IPS-18c (cell line): Measurements from ENCODE around the gene COL4A1.

Source experiments
- H3K4me3 ChIP-seq: 2 replicates; pipeline ENCODE4 v1.7.0; 2013; ENCODE audit warnings: low read depth, mild to moderate bottlenecking, low read length, moderate library complexity; ENCODE audit not compliant: insufficient read depth
- H3K9me3 ChIP-seq: one replicate; pipeline ENCODE4 v1.6.1; 2013; ENCODE audit warnings: mild to moderate bottlenecking, low read length, moderate library complexity; ENCODE audit not compliant: control insufficient read depth, insufficient read depth

COL4A1 gene

GRCh38 chr13:110170020-110170790 lies 136.8 kb downstream of the COL4A1 start:
- Histone ChIP-seq H3K4me3 (no peak overlapping the region), H3K9me3 (no peaks in the 10 kb centered on the region)

DNA sequence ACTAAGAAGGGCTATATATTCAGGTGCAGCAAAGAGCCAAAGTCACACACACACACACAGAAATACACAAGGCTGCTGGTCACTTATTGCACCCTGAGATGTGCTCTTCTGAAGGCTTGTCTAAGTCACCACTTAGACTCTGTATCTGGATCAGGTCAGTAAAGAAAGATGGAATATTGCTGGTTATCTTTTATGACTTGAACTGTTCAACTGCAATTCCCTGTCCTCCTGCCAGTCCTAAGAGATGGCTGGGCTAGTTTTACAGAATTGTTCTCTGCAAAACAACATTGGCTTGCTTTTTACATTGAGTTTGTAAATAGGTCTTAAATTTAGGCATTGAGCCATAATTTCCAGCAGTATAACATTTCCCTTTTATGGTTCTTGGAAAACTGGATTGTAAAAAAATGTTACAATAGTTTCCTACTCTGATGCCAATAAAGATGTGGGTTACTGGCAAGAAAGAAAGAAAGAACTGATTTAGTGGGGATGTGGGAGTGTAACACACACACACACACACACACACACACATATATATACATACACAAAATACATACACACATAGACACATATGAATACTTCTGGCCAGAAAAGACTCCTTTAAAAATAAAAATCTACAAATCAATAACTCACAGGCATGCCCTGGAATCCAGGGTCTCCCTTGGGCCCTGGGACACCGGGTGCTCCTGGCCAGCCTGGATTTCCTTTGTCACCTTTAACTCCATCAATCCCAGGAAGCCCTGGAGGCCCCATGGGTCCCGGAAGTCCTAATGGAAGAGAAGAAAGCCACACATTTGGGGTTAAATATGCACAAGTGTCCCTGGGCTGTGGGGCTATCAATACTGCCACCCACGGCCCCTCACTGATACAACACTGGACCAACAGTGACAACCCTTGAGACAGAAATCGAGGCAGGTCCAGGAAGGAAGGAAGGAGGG lies 137.7 kb downstream of the COL4A1 start:
- H3K9me3 ChIP-seq = no peaks in the 10 kb centered on the region
- H3K4me3 ChIP-seq = no peak overlapping the region

DNA sequence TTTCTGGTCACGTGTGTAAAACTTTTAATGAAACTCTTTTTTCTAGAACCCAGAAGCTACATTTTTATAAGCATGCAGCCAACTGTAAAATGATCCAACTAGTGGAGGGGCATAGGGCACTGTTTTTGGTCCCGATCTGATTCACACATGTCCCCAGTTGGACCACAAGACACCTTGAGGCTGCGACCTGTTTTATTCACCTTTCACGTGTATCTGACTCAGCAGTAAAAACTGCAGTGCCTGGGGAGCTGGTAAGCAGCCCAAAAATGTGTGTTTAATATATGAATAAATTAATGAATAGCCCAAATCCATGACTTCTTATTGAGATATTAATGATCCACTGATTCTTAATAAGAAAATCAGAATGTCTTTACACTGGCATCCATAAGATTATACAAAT lies 140.4 kb downstream of the COL4A1 start:
- no peak overlapping the region for H3K4me3 ChIP-seq

DNA sequence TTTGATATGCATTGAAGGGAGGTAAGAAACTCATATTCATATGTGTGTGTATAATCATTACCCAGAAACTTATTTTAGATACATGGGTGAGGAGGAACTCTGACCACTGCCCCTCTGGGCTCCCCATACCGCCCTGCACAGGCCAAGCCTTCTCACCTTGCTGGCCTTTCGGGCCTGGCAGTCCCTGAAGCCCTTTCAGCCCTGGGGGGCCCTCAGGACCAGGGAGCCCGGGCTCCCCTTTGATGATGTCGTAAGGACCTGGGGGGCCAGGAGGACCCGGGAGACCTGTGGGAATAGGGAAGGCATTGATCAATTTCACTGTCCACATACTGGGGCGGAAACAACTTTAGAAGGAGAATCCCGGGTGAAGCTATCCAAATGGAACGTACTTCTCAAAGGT lies 142.3 kb downstream of the COL4A1 start:
- no peak overlapping the region for H3K4me3 ChIP-seq

More for the DNA sequence above, 140.4 kb downstream of the COL4A1 start:
- H3K9me3 ChIP-seq = no peaks in the 10 kb centered on the region

DNA sequence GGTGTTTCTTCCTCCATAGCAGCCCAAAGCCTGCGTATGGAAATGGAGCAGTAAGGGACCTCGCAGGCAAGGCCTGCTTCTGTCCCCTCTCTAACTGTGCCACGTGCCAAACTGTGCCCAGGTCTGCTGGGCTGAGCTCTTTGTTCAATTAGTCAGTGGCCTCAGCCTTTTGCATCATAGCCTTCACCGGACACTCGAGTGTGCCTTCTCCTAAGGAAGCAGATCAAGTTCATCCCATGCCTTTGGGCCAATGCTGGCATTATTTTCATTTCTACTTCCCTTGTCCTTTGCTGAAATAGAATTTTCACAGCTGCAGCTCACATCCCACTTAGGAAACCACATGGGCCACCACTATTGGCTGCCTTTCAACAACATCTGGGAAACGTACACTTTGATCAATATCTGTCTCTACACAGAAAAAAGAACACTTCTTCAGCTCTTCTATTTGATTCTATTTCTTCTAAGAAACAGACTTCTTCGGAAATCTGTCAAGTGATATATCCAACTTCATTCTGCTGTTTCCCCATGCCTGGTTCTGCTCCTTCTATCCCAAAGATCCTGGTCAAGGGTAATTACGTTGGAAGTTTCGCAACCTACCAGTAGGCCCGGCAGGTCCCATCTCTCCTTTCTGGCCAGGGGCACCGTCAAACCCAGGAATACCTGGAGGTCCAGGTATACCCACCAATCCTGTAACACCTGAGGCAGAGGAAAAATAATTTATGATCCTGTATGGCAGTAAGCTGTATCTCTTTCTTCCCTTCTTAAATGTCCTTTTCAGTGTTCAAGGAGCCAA lies 143.9 kb downstream of the COL4A1 start:
- H3K4me3 ChIP-seq = no peak overlapping the region
- H3K9me3 ChIP-seq = no peaks in the 10 kb centered on the region

More for the DNA sequence above, 142.3 kb downstream of the COL4A1 start:
- no peaks in the 10 kb centered on the region for H3K9me3 ChIP-seq

DNA sequence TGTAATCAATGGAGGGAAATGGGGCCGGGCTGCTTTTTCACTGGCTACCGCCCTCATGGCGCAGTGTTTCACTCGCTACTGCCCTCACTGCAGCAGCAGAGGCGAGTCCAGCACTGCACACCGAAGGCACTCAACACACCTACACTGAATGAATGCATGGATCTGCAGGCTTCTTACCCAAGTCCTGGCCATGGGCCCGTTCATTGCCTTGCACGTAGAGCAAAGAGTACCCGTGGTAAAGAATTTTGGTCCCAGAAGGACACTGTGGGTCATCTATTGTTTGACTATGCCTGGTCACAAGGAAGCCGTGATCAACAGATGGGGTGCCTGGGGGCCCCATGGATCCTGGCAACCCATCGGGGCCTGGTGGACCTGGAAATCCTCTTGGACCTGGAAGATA lies 144.9 kb downstream of the COL4A1 start:
- H3K9me3 ChIP-seq = no peaks in the 10 kb centered on the region
- no peak overlapping the region for H3K4me3 ChIP-seq

DNA sequence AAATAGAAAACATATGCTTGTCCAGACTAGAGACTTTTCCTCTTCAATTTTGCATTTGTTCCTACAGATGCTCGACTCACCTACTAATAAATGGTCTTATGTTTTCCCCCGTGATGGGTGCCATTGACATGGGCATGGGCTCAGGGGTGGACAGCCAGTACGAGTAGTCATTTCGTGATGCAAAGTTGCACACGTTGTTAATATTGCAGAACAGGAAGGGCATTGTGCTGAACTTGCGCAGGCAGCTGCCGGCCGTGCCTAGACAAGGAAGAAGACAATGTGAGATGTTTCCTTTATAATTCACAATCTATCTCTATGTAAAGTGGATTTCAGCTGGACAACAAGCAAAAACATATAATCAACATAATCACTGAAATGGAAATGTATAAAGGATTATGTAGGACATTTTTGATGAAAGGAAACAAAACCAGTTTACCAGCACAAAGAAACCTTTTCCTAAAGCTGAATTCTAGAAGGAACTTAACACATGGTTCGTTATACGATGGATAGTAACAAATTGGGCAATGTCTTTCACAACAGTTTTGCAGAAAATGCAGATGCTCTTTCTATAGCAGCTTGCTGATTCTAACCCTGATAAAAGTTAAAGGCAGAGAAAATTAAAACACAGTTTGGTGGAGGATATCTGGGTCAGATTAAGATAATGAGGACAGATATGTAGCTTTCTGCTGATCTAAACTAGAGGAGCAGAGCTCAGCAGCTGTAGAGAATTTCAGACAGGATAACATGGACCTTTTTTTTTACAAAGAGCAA lies 145.7 kb downstream of the COL4A1 start:
- H3K9me3 ChIP-seq = no peaks in the 10 kb centered on the region
- no peak overlapping the region for H3K4me3 ChIP-seq

DNA sequence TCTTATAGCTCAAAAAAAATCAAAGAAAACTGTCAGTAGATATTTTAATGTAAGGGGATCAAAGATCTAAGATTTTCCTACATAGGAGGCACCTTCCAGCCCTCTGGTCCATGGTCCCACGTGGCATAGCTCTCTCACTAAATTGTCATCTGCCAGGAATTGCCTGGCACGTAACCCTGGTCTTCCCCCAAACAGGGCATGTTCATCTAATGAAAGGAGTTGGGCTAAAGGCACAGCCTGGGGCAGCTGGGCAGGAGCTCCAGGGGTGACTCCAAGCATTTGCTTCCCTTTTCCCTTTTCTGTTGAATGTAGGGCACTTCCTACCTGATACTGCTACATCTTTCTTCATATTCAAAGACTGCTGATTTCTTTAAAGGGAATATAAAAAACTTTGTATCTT lies 148.7 kb downstream of the COL4A1 start:
- H3K9me3 ChIP-seq = no peaks in the 10 kb centered on the region
- H3K4me3 ChIP-seq = no peak overlapping the region

GRCh38 chr13:110157718-110158117 lies 149.2 kb downstream of the COL4A1 start:
- H3K4me3 ChIP-seq = no peak overlapping the region
- H3K9me3 ChIP-seq = no peaks in the 10 kb centered on the region

- Histone ChIP-seq H3K4me3 (no peak overlapping the region), H3K9me3 (no peaks in the 10 kb centered on the region)
These were observed 150.5 kb downstream of the COL4A1 start for GRCh38 chr13:110156301-110157049.

DNA sequence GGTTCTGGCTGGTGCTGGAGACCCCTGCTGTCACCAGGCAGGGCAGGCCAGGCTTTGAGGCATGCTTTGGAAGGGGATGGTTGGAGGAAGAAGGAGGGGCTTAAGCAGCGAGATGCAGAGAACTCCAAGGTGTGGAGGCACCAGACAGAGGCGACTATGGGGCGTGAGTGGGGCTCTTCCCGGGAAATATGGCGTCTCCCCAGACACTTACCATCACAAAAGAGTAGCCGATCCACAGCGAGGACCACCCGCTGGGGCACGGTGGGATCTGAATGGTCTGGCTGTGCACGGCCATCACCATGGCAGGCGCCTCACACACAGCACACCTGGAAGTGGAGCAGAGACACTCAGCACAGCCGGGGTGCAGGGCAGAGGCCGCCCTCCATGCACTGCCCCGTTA lies 151.9 kb downstream of the COL4A1 start:
- Histone ChIP-seq H3K9me3 (no peaks in the 10 kb centered on the region), H3K4me3 (no peak overlapping the region)

DNA sequence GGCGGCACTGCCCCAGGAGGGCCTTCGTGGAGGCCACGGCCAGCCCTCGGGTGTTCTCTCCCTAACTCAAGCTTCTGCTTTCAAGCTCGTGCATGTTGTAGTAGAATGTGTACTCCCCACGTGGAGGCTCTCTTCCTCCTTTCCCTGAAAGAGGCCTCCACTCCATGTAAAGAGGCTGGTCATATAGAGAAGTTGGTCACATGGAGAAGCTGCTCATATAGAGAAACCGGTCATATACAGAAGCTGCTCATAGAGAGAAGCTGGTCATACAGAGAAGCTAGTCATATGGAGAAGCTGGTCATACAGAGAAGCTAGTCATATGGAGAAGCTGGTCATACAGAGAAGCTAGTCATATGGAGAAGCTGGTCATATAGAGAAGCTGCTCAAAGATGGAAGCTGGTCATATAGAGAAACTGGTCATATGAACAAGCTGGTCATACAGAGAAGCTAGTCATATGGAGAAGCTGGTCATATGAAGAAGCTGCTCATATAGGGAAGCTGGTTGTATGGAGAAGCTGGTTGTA lies 152.5 kb downstream of the COL4A1 start:
- H3K4me3 ChIP-seq = no peak overlapping the region
- H3K9me3 ChIP-seq = no peaks in the 10 kb centered on the region

- no peaks in the 10 kb centered on the region for H3K9me3 ChIP-seq
- no peak overlapping the region for H3K4me3 ChIP-seq
These were observed 154.6 kb downstream of the COL4A1 start for GRCh38 chr13:110152351-110152750.

- Histone ChIP-seq H3K9me3 (no peaks in the 10 kb centered on the region), H3K4me3 (no peak overlapping the region)
These were observed 155.5 kb downstream of the COL4A1 start for GRCh38 chr13:110151462-110151861.

DNA sequence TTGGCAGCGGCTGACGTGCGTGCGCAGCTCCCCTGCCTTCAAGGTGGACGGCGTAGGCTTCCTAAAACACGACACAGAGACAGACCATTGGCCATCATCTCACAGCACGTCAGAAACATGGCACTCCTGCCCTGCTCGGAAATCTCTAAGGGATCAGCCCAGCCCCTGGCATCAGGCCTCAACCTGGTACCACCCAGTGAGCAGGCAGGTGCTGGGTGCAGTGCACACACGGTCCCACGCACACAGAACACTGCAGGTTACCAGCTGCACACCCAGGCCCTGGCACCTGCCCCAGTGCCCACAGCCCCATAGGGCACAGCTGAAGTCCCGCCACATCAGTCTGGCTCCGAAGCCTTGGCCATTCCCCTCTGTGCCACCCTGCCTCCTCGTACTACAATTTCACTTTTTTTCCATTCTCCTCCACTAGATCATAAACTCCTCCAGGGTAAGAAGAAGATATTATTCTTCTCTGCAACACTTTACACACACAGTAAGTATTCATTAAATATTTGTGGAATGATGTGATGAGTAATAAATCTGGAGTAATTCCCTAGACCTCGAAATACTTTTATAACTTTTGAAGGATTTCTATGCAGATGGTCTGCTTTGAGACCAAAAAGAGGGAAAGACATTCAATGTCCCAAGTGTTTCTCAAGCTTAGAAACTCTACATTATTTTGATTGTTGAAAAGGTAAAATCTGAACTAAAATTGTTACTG lies 156.4 kb downstream of the COL4A1 start:
- Histone ChIP-seq H3K4me3 (no peak overlapping the region), H3K9me3 (no peaks in the 10 kb centered on the region)
